ENCODE results near the gene BCAS4.

BCAS4 gene

GRCh38 chr20:50885068-50885467 lies 90.2 kb downstream of the BCAS4 start:
- no peak for TF ChIP-seq CTCF (conservative IDR thresholded peaks at IDR 0.05; ENCODE audit: low read depth)
- DNase-seq (ENCODE audit: low spot score), result no peak
- POLR2A ChIA-PET (ENCODE audit: low non-redundant PET), result no interaction called here
- H3K27ac ChIP-seq, result peak overlapping the region; percentile 21
- CTCF ChIA-PET, result interaction anchor here (0.7 to 1.4 kb wide), 3 partner anchors 20 to 90 kb away, joined by 3 to 5 read pairs (median 5); partner anchors contain the start of gene BCAS4

- no peak for DNase-seq (ENCODE audit: low spot score)
- peak overlapping the region; percentile 21 for H3K27ac ChIP-seq
- TF ChIP-seq CTCF (conservative IDR thresholded peaks at IDR 0.05; ENCODE audit: low read depth), result no peak
- CTCF ChIA-PET, result interaction anchor here (1.3 kb wide), 1 partner anchor 67 kb away, joined by 16 read pairs; no protein-coding TSS in a partner anchor
- POLR2A ChIA-PET (ENCODE audit: low non-redundant PET), result no interaction called here
These were observed 90.9 kb downstream of the BCAS4 start for GRCh38 chr20:50885781-50886180.

GRCh38 chr20:50886184-50886790 lies 91.4 kb downstream of the BCAS4 start:
- no peak for DNase-seq (ENCODE audit: low spot score)
- peak overlapping the region; percentile 21 for H3K27ac ChIP-seq
- no peak for TF ChIP-seq CTCF (conservative IDR thresholded peaks at IDR 0.05; ENCODE audit: low read depth)
- ChIA-PET POLR2A (ENCODE audit: low non-redundant PET) (no interaction called here), CTCF (interaction anchor here (0.7 to 1.3 kb wide), 4 partner anchors 24 to 632 kb away, joined by 3 to 16 read pairs (median 4); partner anchors contain the start of gene BCAS4)

GRCh38 chr20:50887576-50887975 lies 92.7 kb downstream of the BCAS4 start:
- CTCF ChIA-PET, result interaction anchor here (0.6 to 0.7 kb wide), 4 partner anchors 27 to 787 kb away, joined by 3 to 4 read pairs (median 3); no protein-coding TSS in a partner anchor
- no peak for TF ChIP-seq CTCF (conservative IDR thresholded peaks at IDR 0.05; ENCODE audit: low read depth)
- no peak overlapping the region for H3K27ac ChIP-seq
- POLR2A ChIA-PET (ENCODE audit: low non-redundant PET), result no interaction called here
- no peak for DNase-seq (ENCODE audit: low spot score)

- ChIA-PET POLR2A (ENCODE audit: low non-redundant PET) (no interaction called here), CTCF (interaction anchor here (0.5 to 1.2 kb wide), 5 partner anchors 12 to 752 kb away, joined by 3 to 8 read pairs (median 4); no protein-coding TSS in a partner anchor)
- H3K27ac ChIP-seq, result no peak overlapping the region
- DNase-seq (ENCODE audit: low spot score), result no peak
- TF ChIP-seq CTCF (conservative IDR thresholded peaks at IDR 0.05; ENCODE audit: low read depth), result no peak
These were observed 96.3 kb downstream of the BCAS4 start for GRCh38 chr20:50891138-50891537.

- TF ChIP-seq CTCF (conservative IDR thresholded peaks at IDR 0.05; ENCODE audit: low read depth), result no peak
- DNase-seq (ENCODE audit: low spot score), result no peak
- ChIA-PET CTCF (interaction anchor here (0.6 to 1.6 kb wide), 2 partner anchors 98 to 130 kb away, joined by 5 to 6 read pairs; partner anchors contain the start of gene BCAS4), POLR2A (ENCODE audit: low non-redundant PET) (interaction anchor here (0.6 kb wide), 1 partner anchor 43 kb away, joined by 3 read pairs; no protein-coding TSS in a partner anchor)
- H3K27ac ChIP-seq, result no peak overlapping the region
These were observed 97.5 kb downstream of the BCAS4 start for GRCh38 chr20:50892394-50892793.
